ENCODE data around the gene RHBDL1. TPM values are rescaled to one million over a fixed set of nuclear protein-coding genes. Genes with fewer than 3 reads are reported as not detected.

RHBDL1 gene
- total and polyA plus RNA-seq, 9 of the 15 experiments (the other 6 are each of a cell fraction or from before 2014, with no cell fraction given), result 0.03 to 5.6 (median 1.3) TPM; not detected in 1

DNA sequence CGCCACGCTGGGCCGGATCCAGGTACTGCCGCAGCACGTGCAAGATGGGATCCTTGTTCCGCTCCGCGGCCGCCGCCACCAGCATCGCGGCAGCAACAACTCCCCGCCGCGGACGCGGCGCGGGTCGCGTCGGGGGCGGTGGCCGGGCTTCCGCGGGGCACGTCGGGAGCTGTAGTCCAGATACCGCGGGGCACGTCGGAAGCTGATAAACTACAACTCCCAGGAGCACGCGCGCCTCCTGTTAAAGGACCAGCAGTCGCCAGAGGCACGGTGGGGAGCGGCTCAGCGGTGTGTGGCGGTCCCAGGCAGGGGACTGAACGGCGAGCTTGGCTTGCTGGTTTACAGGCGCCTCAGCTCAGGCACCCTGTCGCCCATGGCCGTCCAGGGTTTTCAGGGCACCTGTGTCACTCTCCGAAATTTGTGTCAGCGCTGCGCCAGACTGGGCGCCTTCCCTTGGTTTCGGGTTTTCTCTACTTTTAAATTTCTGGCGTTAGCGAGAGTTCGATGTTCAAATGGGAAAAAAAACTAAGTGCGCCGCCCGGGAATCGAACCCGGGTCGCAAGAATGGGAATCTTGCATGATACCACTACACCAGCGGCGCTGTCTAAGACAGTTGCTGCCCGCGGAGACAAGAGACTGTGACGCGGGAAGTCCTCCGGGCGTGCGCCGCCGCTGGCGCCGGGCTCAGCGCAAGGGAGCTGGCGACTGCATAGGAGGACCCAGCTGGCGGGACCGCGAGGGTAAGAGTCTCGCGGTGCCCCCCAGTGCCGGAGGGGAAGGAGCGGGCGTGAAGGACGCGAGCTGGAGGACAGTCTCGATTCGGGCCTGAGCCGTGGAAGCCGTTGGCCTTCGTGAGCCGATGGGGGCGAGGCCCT lies 39.0 kb upstream of the RHBDL1 start, which contains the start of gene METTL26 (continued):
- TF ChIP-seq JUN (IDR thresholded peaks at IDR 0.05; ENCODE audit: borderline replicate concordance, low read depth, low read length) (peak; percentile 75; the same call in 1 of the 2 replicates), JUN (CRISPR knock-in tag; IDR thresholded peaks at IDR 0.05; ENCODE audit: borderline replicate concordance) (no peak), GABPB2 (CRISPR knock-in tag; conservative IDR thresholded peaks at IDR 0.05) (no peak), U2AF1 (optimal IDR thresholded peaks at IDR 0.05; ENCODE audit: low read depth, low read length) (peak; percentile 73), MYNN (IDR thresholded peaks at IDR 0.05) (no peak), MYNN (CRISPR knock-in tag; IDR thresholded peaks at IDR 0.05) (no peak), TFAM (CRISPR knock-in tag; conservative IDR thresholded peaks at IDR 0.05) (no peak), TAF1 (IDR thresholded peaks at IDR 0.05; ENCODE audit: control insufficient read depth, extremely low read depth, insufficient read depth, low read length, severe bottlenecking) (peak; percentile 63), SMARCA4 (IDR thresholded peaks at IDR 0.05) (no peak), GABPA (tag; conservative IDR thresholded peaks at IDR 0.05; ENCODE audit: low read depth) (peak; percentile 77)
- TF ChIP-seq, protein P1, sequence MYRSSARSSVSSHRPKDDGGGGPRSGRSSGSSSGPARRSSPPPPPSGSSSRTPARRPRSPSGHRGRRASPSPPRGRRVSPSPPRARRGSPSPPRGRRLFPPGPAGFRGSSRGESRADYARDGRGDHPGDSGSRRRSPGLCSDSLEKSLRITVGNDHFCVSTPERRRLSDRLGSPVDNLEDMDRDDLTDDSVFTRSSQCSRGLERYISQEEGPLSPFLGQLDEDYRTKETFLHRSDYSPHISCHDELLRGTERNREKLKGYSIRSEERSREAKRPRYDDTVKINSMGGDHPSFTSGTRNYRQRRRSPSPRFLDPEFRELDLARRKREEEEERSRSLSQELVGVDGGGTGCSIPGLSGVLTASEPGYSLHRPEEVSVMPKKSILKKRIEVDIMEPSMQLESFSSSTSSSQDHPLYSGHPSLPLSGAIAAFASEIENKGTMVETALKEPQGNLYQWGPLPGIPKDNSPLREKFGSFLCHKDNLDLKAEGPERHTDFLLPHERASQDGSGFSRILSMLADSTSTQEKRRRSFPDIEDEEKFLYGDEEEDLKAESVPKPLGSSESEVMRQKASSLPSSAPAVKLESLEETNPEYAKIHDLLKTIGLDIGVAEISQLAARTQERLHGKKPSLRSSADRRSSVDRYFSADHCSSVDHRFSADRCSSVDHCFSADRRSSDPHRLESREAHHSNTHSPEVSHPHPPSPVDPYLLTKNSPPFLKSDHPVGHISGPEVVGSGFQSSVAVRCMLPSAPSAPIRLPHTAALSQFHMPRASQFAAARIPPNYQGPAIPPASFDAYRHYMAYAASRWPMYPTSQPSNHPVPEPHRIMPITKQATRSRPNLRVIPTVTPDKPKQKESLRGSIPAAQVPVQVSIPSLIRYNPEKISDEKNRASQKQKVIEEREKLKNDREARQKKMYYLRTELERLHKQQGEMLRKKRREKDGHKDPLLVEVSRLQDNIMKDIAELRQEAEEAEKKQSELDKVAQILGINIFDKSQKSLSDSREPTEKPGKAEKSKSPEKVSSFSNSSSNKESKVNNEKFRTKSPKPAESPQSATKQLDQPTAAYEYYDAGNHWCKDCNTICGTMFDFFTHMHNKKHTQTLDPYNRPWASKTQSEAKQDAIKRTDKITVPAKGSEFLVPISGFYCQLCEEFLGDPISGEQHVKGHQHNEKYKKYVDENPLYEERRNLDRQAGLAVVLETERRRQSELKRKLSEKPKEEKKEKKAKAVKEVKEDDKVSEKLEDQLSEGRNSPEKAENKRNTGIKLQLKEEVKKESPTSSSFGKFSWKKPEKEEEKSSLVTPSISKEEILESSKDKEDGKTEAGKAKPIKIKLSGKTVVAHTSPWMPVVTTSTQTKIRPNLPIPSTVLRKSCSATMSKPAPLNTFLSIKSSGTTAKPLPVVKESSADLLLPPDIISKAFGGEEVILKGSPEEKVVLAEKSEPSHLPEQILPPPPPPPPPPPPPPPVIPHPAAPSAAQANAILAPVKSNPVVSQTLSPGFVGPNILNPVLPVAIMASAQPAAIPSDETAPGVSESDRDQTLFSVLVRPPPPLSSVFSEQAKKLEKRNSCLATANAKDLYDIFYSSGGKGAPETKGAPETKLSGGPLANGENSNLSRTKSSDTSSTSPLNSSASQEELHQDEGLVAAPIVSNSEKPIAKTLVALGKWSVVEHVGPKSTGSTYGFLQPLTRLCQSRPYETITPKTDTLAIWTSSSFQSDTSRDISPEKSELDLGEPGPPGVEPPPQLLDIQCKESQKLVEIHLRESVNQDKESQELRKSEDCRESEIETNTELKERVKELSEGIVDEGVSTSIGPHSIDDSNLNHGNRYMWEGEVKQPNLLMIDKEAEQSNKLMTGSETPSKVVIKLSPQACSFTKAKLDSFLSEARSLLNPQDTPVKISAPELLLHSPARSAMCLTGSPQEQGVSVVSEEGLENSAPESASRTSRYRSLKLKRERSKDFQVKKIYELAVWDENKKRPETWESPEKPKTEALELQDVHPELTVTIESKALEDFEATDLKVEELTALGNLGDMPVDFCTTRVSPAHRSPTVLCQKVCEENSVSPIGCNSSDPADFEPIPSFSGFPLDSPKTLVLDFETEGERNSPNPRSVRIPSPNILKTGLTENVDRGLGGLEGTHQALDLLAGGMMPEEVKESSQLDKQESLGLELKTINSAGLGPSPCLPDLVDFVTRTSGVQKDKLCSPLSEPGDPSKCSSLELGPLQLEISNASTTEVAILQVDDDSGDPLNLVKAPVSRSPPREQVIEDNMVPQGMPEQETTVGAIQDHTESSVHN (IDR thresholded peaks at IDR 0.05; ENCODE audit: borderline replicate concordance in 1 of 2, low read depth in 1 of 2), result no peak
- TF ChIP-seq, protein P2, sequence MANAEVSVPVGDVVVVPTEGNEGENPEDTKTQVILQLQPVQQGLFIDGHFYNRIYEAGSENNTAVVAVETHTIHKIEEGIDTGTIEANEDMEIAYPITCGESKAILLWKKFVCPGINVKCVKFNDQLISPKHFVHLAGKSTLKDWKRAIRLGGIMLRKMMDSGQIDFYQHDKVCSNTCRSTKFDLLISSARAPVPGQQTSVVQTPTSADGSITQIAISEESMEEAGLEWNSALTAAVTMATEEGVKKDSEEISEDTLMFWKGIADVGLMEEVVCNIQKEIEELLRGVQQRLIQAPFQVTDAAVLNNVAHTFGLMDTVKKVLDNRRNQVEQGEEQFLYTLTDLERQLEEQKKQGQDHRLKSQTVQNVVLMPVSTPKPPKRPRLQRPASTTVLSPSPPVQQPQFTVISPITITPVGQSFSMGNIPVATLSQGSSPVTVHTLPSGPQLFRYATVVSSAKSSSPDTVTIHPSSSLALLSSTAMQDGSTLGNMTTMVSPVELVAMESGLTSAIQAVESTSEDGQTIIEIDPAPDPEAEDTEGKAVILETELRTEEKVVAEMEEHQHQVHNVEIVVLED (CRISPR knock-in tag; IDR thresholded peaks at IDR 0.05), result peak; percentile 94
- TF ChIP-seq, protein P3, sequence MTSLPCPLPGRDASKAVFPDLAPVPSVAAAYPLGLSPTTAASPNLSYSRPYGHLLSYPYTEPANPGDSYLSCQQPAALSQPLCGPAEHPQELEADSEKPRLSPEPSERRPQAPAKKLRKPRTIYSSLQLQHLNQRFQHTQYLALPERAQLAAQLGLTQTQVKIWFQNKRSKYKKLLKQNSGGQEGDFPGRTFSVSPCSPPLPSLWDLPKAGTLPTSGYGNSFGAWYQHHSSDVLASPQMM (CRISPR knock-in tag; IDR thresholded peaks at IDR 0.05), result no peak

Measured in K562 (cell line).